CD4-positive, alpha-beta T cell treated with Interferon gamma for 1 hour (primary cell): ENCODE data around the gene CD38.
"Not testable (repeated sequence)": the region's sequence is repeated elsewhere in the genome, so short reads cannot be mapped to it uniquely, and the experiment has no call there.

ENCODE experiments used
- DNase-seq: peaks from one replicate; pipeline ENCODE4 v3.0.0-alpha.2; 2020

The CD38 gene

DNA sequence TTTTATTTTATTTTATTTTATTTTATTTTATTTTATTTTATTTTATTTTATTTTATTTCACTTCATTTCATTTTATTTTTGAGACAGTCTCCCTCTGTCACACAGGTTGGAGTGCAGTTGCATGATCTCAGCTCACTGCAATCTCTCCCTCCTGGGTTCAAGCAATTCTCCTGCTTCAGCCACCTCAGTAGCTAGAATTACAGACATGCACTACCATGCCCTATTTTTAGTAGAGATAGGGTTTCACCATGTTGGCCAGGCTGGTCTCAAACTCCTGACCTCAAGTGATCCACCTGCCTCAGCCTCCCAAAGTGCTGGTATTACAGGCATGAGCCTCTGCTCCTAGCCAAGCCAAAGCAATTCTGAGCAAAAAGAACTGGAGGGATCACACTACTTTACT is 24.4 kb downstream of the CD38 start:
- not testable (repeated sequence) for DNase-seq

DNA sequence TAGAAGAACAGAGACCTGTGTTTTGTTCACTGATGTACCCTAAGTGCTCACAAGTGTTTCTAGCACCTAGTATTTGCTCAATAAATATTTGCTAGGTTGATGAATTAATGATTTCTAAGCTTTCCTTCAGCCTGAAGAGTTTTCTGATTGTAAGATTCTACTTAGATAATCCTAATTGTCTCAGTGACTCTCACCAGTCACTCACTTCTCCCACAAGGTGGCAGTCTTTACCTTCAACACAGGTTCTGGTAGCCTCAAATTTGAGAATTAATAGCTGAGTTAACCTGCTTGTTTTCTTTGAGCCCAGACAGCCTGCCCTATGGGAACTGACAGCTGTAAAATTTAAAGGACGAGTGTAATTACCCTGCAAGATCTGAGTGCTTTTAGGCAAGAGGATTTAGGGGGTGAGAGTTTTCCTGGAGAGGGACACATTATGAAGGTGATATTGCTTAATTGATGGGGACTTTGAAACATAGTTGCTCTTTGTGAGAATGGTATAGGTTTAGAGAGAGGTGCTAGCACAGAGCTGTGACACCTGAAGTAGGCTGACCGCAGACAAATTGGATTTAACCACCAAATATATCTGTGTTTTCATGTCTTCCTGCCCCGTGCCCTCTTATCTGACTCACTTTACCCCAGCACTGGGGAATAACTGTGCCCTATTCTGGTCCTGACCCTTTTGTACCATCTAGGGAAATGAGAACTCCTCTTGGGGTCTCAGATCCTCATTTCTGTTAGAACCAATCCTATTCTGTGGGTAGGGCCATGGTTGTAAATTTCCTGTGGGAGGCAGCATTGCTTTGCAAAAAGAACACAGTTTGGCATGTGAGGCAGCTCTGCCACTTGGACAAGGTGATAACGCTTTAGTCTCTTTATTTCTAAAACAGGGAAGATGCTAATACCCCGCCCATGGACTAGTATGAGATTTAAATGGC is 27.7 kb downstream of the CD38 start:
- peak; percentile 14 for DNase-seq

DNA sequence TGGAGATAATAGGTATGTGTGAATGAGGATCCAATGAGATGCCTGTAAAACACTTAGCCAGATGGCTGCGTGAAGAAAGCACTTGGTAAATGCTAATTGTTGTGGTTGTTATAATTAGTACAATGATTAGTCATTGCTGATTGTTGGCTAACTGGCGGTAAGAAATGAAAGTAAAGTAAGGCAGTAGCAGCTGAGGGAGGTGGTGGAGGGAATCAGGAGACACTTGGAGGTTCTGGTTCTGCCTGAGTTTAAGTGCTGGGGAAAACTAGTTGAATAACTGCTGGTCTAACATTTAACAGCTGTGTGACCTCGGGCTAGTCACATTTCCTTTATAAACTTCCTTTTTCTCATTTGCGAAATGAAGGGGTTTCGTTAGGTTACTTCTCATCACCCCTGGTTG is 30.9 kb downstream of the CD38 start:
- no peak for DNase-seq

DNA sequence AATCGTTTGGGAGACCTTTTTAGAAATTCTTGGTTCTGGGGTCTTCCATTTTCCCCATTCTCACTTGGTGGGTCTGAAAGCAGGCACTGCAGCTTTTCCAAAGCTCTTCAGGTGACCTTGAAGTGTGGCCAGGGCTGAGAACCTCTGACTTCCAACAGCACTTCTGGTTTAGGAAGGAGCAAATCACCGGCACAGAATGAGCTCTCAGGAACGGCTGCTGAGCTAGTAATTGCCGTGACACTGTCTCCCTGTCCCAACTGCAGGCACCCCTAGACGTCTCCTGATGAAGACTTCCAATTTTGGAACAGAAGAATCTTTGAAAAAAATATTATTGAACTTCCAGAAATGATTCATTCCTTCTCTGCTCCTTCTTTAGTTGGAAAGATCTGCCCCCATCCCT is 31.3 kb downstream of the CD38 start:
- DNase-seq, result no peak

DNA sequence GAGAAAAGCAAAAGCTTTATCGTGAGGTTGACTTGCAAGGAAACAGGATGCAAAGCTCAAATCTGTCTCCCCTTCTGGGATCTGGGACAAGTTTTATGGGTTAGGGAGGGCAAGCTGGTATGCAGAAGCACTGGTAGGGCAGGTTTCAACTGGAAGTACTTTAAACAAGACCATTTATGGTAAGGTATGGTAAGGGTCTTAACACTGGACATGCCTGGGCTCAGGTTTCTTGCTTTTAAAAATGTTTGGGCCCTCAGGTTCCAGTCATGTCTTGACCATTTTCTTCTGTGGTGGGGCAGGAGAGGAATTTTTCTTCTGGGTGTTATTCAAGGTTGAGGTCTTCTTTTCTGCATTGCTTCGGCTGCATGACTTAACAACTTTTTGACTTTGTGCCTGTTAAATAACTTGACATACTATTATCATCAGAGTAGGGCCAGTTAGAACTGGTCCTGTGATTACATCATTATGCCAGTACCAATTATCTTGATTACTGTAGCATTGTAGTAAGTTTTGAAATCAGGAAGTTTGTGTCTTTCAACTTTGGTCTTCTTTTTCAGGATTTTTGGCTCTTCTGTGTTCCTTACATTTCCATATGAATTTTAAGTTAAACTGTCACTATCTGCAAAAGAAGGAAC is 33.7 kb downstream of the CD38 start:
- no peak for DNase-seq

DNA sequence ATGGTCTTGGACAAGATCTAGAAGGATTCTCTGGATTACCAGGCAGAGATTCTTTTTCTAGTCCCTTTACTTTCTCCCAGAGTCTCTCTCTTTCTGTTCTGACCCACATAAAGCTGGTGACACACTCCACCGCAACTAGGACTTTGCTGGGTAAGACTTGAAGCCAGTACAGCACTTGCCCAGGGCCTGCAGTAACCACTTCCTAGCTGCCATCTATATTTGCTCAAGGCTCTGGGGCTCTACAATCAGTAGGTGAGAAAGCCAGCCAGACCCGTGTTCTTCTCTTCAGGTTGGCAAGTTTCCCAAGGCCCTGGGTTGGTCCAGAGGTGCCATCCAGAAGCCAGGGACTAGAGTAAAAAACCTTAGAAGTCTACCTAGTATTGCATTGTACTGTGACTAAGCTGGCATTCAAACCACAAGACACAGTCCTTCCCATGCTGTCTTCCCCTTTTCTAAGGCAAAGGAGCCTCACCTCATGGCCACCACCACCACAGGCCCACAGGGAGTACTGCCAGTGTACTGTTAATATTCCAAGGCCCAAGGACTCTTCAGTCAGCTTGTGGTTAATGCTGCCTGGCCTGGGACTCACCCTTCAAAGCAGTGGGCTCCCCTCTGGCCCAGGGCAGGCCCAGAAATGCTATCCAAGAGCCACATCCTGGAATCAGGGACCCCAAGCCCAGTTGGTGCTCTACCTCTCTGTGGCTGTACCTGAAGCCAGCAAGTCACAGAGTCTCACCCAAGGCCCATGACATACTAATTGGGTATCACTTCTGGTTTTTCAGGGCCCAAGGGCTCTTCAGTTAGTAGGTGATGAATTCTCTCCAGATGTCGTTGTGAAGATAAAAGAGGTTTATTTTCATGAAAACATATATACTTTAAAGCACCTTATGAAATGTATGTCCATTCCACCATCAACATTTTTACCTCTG is 54.7 kb downstream of the CD38 start:
- no peak for DNase-seq

DNA sequence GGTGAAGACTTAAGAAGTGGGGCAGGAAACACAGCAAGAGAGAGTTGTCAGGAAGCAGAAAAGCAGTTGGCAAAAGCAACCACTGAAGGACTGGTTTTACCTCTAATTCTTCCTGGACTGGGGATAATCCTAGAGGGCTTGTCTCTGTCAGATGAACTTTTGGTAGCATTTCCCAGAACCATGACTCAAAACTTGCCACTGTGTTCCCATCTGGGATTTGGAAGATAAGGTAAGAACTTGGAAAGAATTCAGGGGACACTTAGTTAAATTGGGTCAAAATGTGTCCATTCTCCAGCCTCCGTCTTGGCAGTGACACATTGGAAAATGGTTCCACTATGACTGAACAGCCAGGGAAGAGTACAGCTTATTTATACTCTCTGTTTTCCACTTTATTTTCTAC is 55.7 kb downstream of the CD38 start:
- DNase-seq, result no peak

DNA sequence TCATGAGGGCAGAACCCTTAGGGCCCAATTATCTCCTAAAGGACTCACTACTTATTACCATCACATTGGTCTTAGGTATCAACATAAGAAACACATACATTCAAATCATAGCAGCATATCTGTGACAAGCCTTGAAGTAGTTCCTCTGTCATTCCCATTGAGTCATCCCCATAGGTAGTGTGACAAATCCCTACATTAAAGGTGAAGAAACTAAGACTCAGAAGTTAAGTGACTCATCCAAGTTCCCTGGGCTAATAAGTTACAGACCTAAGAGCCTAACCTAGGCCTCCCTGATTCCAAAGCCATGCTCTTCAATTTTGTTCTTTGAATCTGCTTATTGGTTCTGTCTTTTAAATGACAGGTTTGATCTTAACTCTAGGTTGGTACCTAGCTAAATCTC is 58.2 kb downstream of the CD38 start:
- no peak for DNase-seq

DNA sequence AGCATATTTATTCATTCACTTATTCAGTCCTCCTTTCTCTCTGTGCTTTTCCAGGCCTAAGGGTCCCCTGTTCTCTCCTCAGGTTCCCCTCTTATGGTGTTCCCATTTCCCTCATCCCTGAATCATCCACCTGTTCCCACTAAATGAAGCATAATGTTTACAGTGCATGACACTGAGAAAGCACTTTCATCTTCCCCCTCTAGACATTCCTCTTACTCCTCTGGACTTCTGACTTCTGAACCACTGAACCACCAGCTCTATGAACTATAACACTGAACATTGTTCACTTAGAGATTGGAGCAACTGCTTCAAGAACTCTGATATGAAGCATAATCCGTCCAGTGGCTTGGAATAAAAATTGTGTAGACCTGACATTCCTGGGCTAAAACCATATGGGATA is 59.5 kb downstream of the CD38 start:
- DNase-seq, result no peak

DNA sequence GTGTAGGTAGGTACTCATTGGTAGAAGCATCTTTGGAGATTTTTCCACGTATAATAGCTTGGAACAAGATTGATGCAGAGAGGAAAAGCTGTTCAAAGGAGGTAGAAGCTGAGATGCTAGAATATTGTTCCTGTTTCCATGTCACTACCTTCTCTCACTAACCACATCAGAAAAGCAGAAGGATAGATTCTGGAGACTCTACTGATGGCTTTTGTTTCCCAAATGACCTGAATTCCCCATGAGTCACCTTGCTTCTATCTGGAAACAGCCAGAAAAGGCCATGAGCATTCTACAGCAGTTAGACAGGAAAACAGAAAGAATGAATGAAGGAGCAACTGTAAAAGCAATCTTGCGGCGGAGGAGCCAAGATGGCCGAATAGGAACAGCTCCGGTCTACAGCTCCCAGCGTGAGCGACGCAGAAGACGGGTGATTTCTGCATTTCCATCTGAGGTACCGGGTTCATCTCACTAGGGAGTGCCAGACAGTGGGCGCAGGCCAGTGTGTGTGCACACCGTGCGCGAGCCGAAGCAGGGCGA is 63.1 kb downstream of the CD38 start:
- DNase-seq, result not testable (repeated sequence)

DNA sequence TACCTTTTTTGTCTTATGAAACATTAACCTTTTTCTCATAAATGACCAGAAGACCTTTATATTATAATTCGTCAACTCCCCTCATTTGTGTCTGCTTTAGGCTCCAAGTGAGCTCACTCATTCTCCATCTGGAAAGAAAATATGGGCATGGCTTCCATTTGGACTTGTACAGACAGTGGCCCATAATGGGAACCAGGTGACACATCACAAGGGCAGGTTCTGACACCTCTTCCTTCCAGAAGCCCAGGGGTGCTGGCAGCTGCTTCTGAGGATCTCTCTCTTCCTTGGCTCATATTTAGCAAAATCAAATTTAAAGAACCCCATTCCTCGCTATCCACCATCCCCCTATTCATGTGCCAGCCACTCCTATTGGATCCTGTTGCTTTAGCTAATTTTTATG is 69.6 kb downstream of the CD38 start:
- DNase-seq, result no peak

DNA sequence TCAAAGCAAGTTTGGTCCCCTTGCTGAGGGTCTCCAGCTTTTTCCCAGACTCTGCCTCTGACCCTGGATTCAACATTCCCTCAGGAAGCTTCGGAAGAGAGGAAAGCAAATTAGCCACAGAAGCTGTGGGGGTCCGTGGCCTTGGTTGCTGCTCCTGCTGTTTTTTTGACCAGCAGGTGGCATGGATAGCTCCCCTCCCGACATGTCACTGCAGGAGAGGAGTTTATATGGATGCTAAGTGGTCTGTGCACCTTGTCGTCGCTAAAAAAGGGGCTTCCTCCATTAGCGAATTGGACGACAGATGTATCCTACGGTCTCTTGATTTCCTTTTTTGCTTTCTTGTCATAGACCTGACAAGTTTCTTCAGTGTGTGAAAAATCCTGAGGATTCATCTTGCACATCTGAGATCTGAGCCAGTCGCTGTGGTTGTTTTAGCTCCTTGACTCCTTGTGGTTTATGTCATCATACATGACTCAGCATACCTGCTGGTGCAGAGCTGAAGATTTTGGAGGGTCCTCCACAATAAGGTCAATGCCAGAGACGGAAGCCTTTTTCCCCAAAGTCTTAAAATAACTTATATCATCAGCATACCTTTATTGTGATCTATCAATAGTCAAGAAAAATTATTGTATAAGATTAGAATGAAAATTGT is 70.2 kb downstream of the CD38 start:
- DNase-seq, result no peak

DNA sequence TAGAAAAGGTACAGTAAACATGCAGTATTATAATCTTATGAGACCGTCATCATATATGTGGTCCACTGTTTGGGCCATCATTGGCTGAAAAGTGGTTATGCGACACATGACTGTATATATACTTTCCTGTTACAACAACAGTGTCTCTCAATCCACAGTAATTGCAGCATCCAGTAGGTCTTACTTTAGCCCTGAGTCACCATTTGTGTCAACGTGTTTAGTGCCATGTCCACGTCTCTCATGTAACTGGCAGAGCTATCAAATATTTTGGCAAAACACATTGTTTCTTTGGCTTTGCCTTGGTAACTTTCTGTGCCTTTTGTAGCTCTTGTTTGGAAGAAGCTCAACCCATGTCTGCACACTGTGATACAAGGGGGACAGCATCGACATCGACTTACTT is 73.8 kb downstream of the CD38 start:
- no peak for DNase-seq

DNA sequence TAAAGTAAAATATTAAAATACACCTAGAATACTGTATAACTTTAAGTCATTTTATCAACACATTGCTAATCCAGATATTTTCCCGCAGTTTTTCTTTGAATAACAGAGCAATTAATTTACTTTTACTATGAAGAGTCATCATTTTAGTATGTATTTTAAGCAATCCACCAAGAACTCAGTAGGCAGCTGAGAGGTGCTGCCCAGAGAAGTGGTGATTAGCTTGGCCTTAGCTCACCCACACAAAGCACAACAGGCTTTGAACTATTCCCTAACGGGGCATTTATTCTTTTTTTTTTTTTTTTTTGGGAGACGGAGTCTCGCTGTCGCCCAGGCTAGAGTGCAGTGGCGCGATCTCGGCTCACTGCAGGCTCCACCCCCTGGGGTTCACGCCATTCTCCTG is 74.4 kb downstream of the CD38 start:
- DNase-seq, result no peak

DNA sequence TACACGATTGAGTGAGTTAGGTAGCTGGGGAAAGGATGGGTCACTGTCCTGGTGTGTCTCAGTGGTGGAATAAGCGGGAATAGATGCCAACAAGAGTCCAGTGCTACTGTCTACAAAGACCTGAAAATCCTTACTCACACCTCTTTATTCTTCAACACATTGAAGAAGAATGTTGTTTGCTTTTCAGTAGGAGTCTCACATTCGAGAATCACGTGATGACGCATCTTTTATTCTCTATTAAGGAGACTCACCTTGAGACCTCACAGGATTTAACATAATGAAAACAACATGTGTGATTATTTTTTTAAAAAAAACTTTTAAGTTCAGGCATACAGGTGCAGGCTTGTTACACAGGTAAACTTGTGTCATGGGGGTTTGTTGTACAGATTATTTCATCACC is 75.2 kb downstream of the CD38 start:
- DNase-seq, result no peak

DNA sequence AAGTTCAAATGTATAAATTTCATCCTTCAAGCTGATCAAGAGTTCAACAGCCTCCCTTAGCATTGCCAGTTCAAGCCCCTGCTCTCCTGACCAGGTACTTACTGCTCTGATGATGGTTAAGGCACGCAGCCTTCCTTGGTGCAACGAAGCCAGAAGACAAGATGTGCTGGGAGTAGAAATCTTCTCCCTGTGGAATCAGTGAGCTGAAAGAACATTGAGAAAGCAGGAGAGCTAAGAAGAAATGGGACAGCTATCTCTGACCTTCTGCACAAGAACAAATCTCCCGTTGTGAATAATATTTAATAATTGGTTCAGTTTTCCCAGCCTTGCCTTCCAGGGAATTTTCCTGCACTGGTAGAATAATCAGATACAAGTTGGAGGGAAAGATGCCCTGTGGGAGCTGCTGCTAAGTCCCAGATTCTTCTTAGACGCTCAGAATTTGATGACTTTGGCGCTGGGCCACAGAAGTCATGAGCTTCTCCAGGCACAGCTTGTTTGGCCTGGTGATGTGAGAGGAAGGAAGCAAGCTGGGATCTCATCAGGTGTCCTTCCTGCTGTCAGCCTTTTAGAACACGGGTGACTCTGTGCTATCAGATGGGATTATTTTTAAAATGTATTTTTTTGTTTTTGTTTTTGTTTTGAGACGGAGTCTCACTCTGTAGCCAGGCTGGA is 77.8 kb downstream of the CD38 start:
- no peak for DNase-seq

DNA sequence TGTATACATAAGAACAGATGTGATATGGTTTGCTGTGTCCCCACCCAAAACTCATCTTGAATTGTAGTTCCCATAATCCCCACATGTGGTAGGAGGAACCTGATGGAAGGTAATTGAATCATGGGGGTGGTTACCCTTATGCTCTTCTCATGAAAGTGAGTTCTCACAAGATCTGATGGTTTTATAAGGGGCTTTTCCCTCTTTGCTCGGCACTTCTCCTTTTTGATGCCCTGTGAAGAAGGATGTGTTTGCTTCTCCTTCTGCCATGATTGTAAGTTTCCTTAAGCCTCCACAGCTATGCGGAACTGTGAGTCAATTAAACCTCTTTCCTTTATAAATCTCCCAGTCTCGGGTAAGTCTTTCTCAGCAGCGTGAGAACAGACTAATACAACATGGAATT is 83.1 kb downstream of the CD38 start:
- DNase-seq, result peak; percentile 9

DNA sequence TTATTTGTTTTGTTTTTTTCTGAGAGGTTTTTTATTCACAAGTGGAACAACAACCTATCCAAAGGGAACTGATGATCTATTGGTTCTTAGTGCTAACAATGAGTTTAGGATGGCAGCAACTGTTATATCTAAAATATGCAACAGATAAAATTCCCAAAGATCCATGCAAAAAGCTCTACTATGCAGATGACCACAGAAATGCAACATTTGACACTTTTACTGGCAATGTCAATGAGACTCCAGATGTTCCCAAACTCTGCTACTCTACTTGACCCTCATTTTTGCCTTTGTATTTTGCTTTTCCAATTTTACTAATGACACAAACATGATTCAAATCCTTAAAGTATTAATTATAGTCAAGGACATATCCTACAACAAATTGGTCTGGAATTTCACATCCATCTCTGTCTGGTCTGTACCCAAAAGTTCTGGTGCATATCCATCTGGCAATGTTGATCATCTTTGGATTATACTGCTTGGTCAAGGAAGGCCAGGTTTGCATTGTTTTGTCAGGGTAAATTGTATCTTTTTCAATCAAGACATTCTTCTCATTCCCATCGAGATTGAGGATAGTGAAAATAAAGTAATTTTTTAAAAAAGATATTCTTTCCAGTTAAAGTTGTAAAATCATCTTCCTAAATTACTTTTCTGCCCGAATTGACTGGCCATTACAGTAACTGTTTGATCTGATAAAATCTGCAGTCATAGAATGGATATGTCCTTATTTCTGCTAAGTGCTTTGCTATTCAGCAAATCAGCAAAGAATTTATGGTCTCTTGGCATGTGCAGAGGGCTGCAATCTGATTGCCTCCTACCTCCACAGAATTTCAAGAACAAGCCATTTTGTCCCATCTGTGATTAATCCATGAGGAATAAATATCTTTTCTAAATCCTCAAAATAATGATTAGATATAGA is 86.8 kb downstream of the CD38 start:
- DNase-seq, result no peak

DNA sequence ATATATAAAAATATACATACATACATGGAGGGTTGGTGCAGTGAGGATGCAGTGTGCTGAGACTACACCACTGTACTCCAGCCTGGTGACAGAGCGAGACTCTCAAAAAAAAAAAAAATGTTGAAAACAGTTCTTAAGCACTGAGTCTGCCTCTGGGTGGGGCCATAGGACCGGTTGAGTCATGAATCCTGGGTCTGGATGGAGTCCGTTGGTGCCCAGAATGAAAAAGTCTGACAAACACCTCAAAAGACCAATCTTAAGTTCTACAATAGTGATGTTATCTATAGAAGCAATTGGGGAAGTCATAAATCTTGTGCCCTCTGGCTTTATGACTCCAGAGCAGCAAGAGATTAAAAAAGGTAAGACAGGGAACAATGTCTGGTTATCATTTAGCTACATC is 90.0 kb downstream of the CD38 start:
- DNase-seq, result no peak

DNA sequence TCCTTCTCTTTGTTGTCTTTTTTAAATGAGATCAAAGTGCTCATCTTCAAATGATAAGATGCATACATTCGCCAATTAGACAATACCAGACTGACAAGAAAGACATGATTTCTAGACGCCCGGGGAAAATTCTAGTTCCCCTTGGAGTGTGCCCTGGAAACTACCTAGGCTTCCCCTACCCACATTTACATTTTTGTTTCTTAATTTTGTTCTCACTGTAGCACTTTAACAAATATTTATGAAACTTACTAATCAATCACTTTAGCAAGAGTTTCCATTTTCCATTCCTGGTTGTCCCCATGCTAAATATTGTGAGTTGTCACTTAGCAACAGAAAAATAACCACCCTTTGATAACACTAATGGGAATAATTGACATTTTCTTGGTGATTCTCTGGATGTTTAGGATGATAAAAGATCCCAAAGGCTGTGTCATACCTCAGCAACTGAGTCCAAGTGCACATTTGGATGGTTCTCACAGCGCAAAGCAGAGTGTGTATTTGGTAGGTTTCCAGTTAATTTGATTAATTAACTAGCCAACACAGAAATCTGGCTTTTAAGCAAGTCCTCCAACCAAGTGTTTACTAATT is 90.8 kb downstream of the CD38 start:
- no peak for DNase-seq

DNA sequence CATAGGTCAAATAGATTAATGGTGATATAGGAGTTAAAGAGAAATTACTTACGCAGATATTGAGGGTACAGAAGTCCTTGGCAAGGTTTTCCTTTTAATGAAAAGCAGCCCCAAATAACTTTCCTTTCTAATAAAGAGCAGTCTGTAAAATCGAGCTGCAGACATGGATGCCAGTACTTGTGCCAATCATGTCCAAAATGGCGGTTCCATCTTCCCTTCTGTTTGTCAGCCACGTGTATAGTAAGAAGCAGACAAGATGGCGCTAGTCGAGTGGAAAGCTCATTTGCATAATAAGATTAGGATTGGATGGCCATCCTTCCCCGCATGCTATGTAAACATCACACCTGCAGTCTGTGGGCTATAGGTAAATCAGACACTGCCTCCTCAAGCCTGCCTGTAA is 92.0 kb downstream of the CD38 start:
- no peak for DNase-seq
